GM21381 (cell line): ENCODE data around the gene NRG3.

Experiments used
- ATAC-seq: cut with Tn5 transposase; IDR thresholded peaks from one replicate; pipeline ENCODE4 v1.9.1; 2021; ENCODE audit warnings: mild to moderate bottlenecking, moderate library complexity; ENCODE audit not compliant: unreplicated experiment

NRG3 gene

GRCh38 chr10:81882011-81882410, 7.0 kb downstream of the NRG3 start:
- ATAC-seq, result no peak

- no peak for ATAC-seq
Observed at GRCh38 chr10:81884856-81885255, 9.9 kb downstream of the NRG3 start.

- no peak for ATAC-seq
Observed at GRCh38 chr10:81885491-81885890, 10.5 kb downstream of the NRG3 start.

GRCh38 chr10:81886939-81887338, 11.9 kb downstream of the NRG3 start:
- ATAC-seq, result no peak

GRCh38 chr10:81889181-81889769, 14.3 kb downstream of the NRG3 start:
- no peak for ATAC-seq

GRCh38 chr10:81894616-81895015, 19.6 kb downstream of the NRG3 start:
- ATAC-seq, result no peak

GRCh38 chr10:81898518-81898917, 23.5 kb downstream of the NRG3 start:
- ATAC-seq, result no peak

GRCh38 chr10:81900989-81901388, 26.0 kb downstream of the NRG3 start:
- no peak for ATAC-seq

GRCh38 chr10:81903472-81903871, 28.5 kb downstream of the NRG3 start:
- ATAC-seq, result no peak

GRCh38 chr10:81905161-81905560, 30.2 kb downstream of the NRG3 start:
- ATAC-seq, result no peak

GRCh38 chr10:81909453-81909852, 34.5 kb downstream of the NRG3 start:
- ATAC-seq, result no peak

GRCh38 chr10:81911328-81911727, 36.3 kb downstream of the NRG3 start:
- ATAC-seq, result no peak

GRCh38 chr10:81914736-81915503, 39.9 kb downstream of the NRG3 start:
- no peak for ATAC-seq

- no peak for ATAC-seq
Observed at GRCh38 chr10:81915504-81915897, 40.5 kb downstream of the NRG3 start.

GRCh38 chr10:81917666-81918065, 42.7 kb downstream of the NRG3 start:
- no peak for ATAC-seq

GRCh38 chr10:81918766-81919165, 43.8 kb downstream of the NRG3 start:
- ATAC-seq, result no peak

- no peak for ATAC-seq
Observed at GRCh38 chr10:81920213-81920829, 45.3 kb downstream of the NRG3 start.

GRCh38 chr10:81928119-81928518, 53.1 kb downstream of the NRG3 start:
- ATAC-seq, result no peak

GRCh38 chr10:81943583-81943982, 68.6 kb downstream of the NRG3 start:
- no peak for ATAC-seq

GRCh38 chr10:81944609-81945008, 69.6 kb downstream of the NRG3 start:
- ATAC-seq, result no peak

- ATAC-seq, result no peak
Observed at GRCh38 chr10:81949283-81949682, 74.3 kb downstream of the NRG3 start.

- ATAC-seq, result no peak
Observed at GRCh38 chr10:81950358-81950757, 75.4 kb downstream of the NRG3 start.
